Upper lobe of left lung (tissue), 6 donors: ENCODE data around the gene IRF8. TPM values are rescaled to one million over a fixed set of nuclear protein-coding genes. Genes with fewer than 3 reads are reported as not detected.

Experiments
- ATAC-seq, 2 donors: fragments of 200-7000 bp; cut with Tn5 transposase; one replicate each; pipeline ENCODE4 v1.9.1; 2022; ENCODE audit warnings: mild to moderate bottlenecking in 2 of 2, moderate library complexity in 2 of 2; ENCODE audit not compliant: low FRiP score in 2 of 2
- DNase-seq, 2 donors: peaks; one replicate each; pipeline ENCODE4 v3.0.0-alpha.2; 2019 to 2020
- H3K27ac ChIP-seq, 4 donors: fragments of 200-600 bp; sonication (generic); one replicate each; pipeline ENCODE4 v1.5.1; 2016 to 2019
- H3K27me3 ChIP-seq, 4 donors: fragments of 200-600 bp; sonication (generic); one replicate each; pipeline ENCODE4 v1.5.1; 2017 to 2019
- H3K36me3 ChIP-seq, 4 donors: fragments of 200-600 bp; sonication (generic); one replicate each; pipeline ENCODE4 v1.5.1; 2016 to 2019
- H3K4me1 ChIP-seq, 4 donors: fragments of 200-600 bp; sonication (generic); one replicate each; pipeline ENCODE4 v1.5.1; 2018 to 2019
- H3K4me3 ChIP-seq, 4 donors: fragments of 200-600 bp; sonication (generic); one replicate each; pipeline ENCODE4 v1.5.1; 2017 to 2019; ENCODE audit warnings: mild to moderate bottlenecking in 2 of 4, moderate library complexity in 1 of 4
- H3K9me3 ChIP-seq, 4 donors: fragments of 200-600 bp; sonication (generic); one replicate each; pipeline ENCODE4 v1.5.1; 2018 to 2019
- EP300 ChIP-seq, 4 donors: sonication (generic); formaldehyde crosslinking; IDR thresholded peaks; one replicate each; pipeline ENCODE4 v1.5.1; 2017; ENCODE audit warnings: antibody characterized with exemption in 4 of 4, control low read depth in 2 of 4
- POLR2A ChIP-seq, 4 donors: fragments of 450-650 bp; IDR thresholded peaks; one replicate each; pipeline ENCODE4 v1.5.1; 2016 to 2017; ENCODE audit warnings: antibody characterized with exemption in 4 of 4, mild to moderate bottlenecking in 2 of 4
- POLR2AphosphoS5 ChIP-seq, 2 donors: sonication (generic); formaldehyde crosslinking; IDR thresholded peaks; one replicate each; pipeline ENCODE4 v1.5.1; 2017; ENCODE audit warnings: antibody characterized with exemption in 2 of 2
- whole genome bisulfite sequencing, 2 donors: methylation state at CpG; one replicate each; pipeline ENCODE4 v1.1.5; 2017 to 2018; 5-methylcytosine and 5-hydroxymethylcytosine counted together
- total RNA-seq, 6 donors: library from RNA; depleted of rRNA in 4 of 6; stranded (reverse); fragments of >200 nt in 4 of 6; gene quantifications; one replicate each; pipeline versions ENCODE4 v1.1.0 to v1.2.1, GENCODE V29; 2016 to 2021
- TF ChIP-seq, protein P1 (sequence below), 6 experiments: fragments of 450-650 bp in 4 of 6; fragments of 200-600 bp in 2 of 6; sonication (generic) in 2 of 6; IDR thresholded peaks; one replicate each; pipeline ENCODE4 v1.5.1; 2016 to 2019; ENCODE audit warnings: antibody characterized with exemption in 6 of 6
- donor health status: DM: no; HTN: no; CAD: no; lungs with moderate emphysema.
- donor health status: DM: no; HTN: yes; CAD: no; lungs with severe emphysema.

IRF8 gene
- total RNA-seq, 6 donors from 2014 or later, result 41.5 to 141 (median 72.8) TPM

DNA sequence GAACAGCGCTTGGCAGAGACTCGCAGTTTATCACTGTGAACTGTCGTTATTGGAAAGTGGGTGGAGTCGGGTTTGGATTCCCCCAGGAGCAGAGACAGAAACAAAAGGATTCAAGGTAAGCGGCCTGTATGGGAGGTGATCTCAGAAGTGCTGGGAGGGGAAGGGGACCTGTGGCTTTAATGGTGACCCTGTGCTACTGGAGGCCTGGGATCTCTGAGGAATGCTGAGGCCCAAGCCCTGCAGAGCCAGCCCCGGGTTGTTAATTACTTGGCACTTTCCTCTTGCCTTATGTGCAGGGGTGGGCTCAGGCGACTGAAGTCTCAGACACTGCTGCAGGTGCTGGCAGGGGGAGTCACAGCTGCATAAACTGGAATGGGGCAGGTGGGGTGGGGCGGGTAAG lies 27.4 kb downstream of the IRF8 start:
- TF ChIP-seq POLR2AphosphoS5 (IDR thresholded peaks at IDR 0.05) (no peak), POLR2A (IDR thresholded peaks at IDR 0.05) (no peak), EP300 (IDR thresholded peaks at IDR 0.05) (no peak)
- TF ChIP-seq, protein P1, sequence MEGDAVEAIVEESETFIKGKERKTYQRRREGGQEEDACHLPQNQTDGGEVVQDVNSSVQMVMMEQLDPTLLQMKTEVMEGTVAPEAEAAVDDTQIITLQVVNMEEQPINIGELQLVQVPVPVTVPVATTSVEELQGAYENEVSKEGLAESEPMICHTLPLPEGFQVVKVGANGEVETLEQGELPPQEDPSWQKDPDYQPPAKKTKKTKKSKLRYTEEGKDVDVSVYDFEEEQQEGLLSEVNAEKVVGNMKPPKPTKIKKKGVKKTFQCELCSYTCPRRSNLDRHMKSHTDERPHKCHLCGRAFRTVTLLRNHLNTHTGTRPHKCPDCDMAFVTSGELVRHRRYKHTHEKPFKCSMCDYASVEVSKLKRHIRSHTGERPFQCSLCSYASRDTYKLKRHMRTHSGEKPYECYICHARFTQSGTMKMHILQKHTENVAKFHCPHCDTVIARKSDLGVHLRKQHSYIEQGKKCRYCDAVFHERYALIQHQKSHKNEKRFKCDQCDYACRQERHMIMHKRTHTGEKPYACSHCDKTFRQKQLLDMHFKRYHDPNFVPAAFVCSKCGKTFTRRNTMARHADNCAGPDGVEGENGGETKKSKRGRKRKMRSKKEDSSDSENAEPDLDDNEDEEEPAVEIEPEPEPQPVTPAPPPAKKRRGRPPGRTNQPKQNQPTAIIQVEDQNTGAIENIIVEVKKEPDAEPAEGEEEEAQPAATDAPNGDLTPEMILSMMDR (IDR thresholded peaks at IDR 0.05), result no peak
- DNase-seq (no peak), ATAC-seq (no peak)
- no peak overlapping the region for H3K27ac ChIP-seq
- no peak overlapping the region for H3K4me3 ChIP-seq
- WGBS, 2 donors, result 80 to 92% methylated on average over 8 of the region's 8 CpGs
- H3K9me3 ChIP-seq, result no peaks in the 10 kb centered on the region
- peaks cover 4 to 20% (median 9%) of the 10 kb centered on the region in 4 donors for H3K4me1 ChIP-seq
- H3K36me3 ChIP-seq, result no peaks in the 10 kb centered on the region
- no peaks in the 10 kb centered on the region for H3K27me3 ChIP-seq

DNA sequence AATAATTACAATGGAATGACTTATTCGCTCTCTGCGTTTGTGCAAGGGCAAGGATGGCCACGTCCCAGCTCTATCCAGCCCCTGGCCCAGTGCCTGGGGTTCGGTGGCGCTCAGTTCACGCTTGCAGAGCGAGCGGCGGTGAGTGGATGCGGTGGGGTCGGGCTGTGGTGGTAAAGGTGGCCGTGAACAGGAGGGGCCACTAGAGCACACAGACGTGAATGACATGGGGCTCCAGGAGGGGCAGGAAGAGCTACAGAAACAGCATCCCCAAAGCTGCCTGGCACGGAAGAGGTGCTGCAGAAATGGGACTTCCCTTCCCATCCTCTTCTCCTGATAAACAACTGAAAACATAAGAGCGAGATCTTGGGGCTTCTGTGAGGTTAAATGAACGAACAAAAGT lies 28.4 kb downstream of the IRF8 start:
- no peak for TF ChIP-seq POLR2AphosphoS5 (IDR thresholded peaks at IDR 0.05)
- TF ChIP-seq POLR2A (IDR thresholded peaks at IDR 0.05), result no peak
- TF ChIP-seq, protein P1 (IDR thresholded peaks at IDR 0.05), result no peak
- no peak for TF ChIP-seq EP300 (IDR thresholded peaks at IDR 0.05)
- 41 to 50% methylated on average over 16 of the region's 16 CpGs for WGBS, 2 donors
- no peaks in the 10 kb centered on the region for H3K27me3 ChIP-seq
- no peak for ATAC-seq
- DNase-seq, result no peak
- no peaks in the 10 kb centered on the region for H3K9me3 ChIP-seq
- H3K27ac ChIP-seq, result no peak overlapping the region
- peaks cover 4 to 29% (median 15%) of the 10 kb centered on the region in 4 donors for H3K4me1 ChIP-seq
- no peaks in the 10 kb centered on the region for H3K36me3 ChIP-seq
- no peak overlapping the region for H3K4me3 ChIP-seq

DNA sequence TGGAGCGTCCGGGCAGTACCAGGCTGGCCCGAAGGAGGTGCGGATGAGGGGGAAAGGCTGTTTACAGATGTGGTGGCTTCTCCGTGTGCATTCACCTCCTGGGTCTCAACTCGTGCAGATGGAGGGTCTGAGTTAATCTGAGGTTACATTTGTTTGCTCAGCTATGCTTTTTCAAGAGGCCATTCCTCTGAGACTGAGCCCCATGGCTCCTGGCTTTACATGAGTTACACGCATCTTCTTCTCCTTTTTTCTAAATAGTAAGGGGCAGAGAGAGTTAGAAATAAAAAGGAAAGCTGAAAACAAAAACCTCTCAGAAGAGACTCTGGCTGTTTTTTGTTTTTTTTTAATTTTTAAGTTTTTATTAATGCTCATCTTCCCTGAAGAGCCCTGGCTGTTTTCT lies 29.0 kb downstream of the IRF8 start:
- no peak for DNase-seq
- H3K36me3 ChIP-seq, result no peaks in the 10 kb centered on the region
- peaks cover 4 to 29% (median 15%) of the 10 kb centered on the region in 4 donors for H3K4me1 ChIP-seq
- WGBS, 2 donors, result 42 to 47% methylated on average over 7 of the region's 7 CpGs
- H3K4me3 ChIP-seq, result no peak overlapping the region
- H3K9me3 ChIP-seq, result no peaks in the 10 kb centered on the region
- ATAC-seq, result no peak
- TF ChIP-seq POLR2AphosphoS5 (IDR thresholded peaks at IDR 0.05) (no peak), EP300 (IDR thresholded peaks at IDR 0.05) (no peak), POLR2A (IDR thresholded peaks at IDR 0.05) (no peak)
- TF ChIP-seq, protein P1 (IDR thresholded peaks at IDR 0.05), result no peak
- H3K27ac ChIP-seq, result no peak overlapping the region
- no peaks in the 10 kb centered on the region for H3K27me3 ChIP-seq

- H3K4me1 ChIP-seq, result peaks cover 4 to 29% (median 15%) of the 10 kb centered on the region in 4 donors
- no peaks in the 10 kb centered on the region for H3K27me3 ChIP-seq
- no peak overlapping the region for H3K27ac ChIP-seq
- TF ChIP-seq, protein P1 (IDR thresholded peaks at IDR 0.05), result no peak
- no peak for TF ChIP-seq EP300 (IDR thresholded peaks at IDR 0.05)
- TF ChIP-seq POLR2AphosphoS5 (IDR thresholded peaks at IDR 0.05), result peak in 1 of 2 donors; percentile 45
- no peaks in the 10 kb centered on the region for H3K9me3 ChIP-seq
- WGBS, 2 donors, result 22 to 34% methylated on average over 10 of the region's 10 CpGs
- H3K36me3 ChIP-seq, result no peaks in the 10 kb centered on the region
- no peak overlapping the region for H3K4me3 ChIP-seq
- ATAC-seq (peak in 1 of 2 donors; percentile 63), DNase-seq (peak in 1 of 2 donors; percentile 44)
Measured at GRCh38 chr16:85928401-85928820, 29.4 kb downstream of the IRF8 start.

DNA sequence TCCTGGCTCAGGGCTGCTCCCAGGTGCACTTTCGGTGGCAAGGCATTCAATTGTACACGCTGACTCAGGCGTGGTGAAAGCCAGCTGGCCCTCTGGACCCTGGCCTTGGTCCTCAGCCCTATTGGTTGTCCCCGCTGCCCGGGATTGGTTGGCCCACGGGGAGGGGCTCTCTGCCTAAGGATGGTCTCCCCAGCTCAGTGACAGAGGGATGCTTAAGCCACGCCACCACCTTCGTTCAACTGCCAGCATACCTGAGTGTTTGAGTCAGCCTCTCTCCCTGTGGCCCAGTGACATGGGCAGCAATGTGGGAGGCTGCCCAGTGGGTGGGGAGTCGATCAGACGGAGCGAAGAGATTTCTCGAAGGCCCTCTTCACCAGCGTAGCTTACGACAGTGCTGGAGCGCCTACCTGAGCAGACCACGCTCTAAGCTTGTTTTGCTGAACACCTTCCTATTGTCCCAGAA lies 30.3 kb downstream of the IRF8 start:
- 46 to 88% methylated on average over 7 to 16 of the region's 16 CpGs for WGBS, 2 donors
- Histone ChIP-seq H3K36me3 (no peaks in the 10 kb centered on the region), H3K9me3 (no peaks in the 10 kb centered on the region), H3K4me1 (peaks cover 4 to 29% (median 15%) of the 10 kb centered on the region in 4 donors), H3K27ac (no peak overlapping the region), H3K27me3 (no peaks in the 10 kb centered on the region), H3K4me3 (no peak overlapping the region)
- TF ChIP-seq EP300 (IDR thresholded peaks at IDR 0.05) (no peak), POLR2AphosphoS5 (IDR thresholded peaks at IDR 0.05) (no peak), POLR2A (IDR thresholded peaks at IDR 0.05) (no peak)
- TF ChIP-seq, protein P1 (IDR thresholded peaks at IDR 0.05), result no peak
- DNase-seq, result peak in 1 of 2 donors; percentile 40
- no peak for ATAC-seq
